ENCODE results near the gene LRRC4C. TPM values are rescaled to one million over a fixed set of nuclear protein-coding genes. Genes with fewer than 3 reads are reported as not detected.

The LRRC4C gene
- total and polyA plus RNA-seq, 2 donors (not counting 1 experiment from before 2014, with no cell fraction given) = under 0.01 to 0.02 TPM

DNA sequence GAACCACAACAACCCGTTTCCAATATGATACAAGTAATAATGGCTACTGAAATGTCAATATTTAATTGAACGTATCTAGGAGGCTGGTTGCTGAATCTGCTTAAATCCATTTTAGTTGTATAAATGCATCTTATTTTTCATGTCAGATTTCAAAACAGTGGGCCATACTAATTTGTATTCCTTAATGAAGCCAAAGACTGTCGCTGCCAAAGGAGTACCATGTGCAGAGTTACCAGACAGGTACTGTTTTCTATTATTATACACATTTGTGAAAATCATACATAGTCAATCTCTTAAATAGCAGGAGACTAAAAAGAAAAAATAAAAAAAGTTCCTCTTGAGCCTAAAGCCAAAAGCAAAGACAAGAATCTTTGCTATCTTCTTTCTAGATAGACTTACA is 632.3 kb downstream of the LRRC4C start:
- Histone ChIP-seq H3K36me3 (ENCODE audit: control insufficient read depth, insufficient read depth, low read length) (no peaks in the 10 kb centered on the region), H3K9ac (ENCODE audit: insufficient read depth, low read length) (no peak overlapping the region), H3K27me3 (ENCODE audit: control insufficient read depth, insufficient read depth, low read length) (no peaks in the 10 kb centered on the region), H2AFZ (ENCODE audit: low read length) (no peak overlapping the region), H3K27ac (ENCODE audit: insufficient read depth, low read length) (no peak overlapping the region), H3K4me3 (replicated peaks in 1 of 4; ENCODE audit: control extremely low read depth in 1 of 4, insufficient read depth in 1 of 4, low read depth in 3 of 4, low read length in 4 of 4) (no peak overlapping the region), H3K9me3 (ENCODE audit: control insufficient read depth, insufficient read depth, low read depth, low read length) (no peaks in the 10 kb centered on the region), H3K4me1 (ENCODE audit: control insufficient read depth, extremely low read depth, insufficient read depth, low read length) (no peaks in the 10 kb centered on the region), H3K79me2 (ENCODE audit: control insufficient read depth, insufficient read depth, low read length) (no peaks in the 10 kb centered on the region), H4K20me1 (ENCODE audit: control insufficient read depth, extremely low read depth, insufficient read depth, low read length) (no peaks in the 10 kb centered on the region), H3K4me2 (ENCODE audit: extremely low read depth, insufficient read depth, low read length) (no peak overlapping the region)
- TF ChIP-seq, protein P1, sequence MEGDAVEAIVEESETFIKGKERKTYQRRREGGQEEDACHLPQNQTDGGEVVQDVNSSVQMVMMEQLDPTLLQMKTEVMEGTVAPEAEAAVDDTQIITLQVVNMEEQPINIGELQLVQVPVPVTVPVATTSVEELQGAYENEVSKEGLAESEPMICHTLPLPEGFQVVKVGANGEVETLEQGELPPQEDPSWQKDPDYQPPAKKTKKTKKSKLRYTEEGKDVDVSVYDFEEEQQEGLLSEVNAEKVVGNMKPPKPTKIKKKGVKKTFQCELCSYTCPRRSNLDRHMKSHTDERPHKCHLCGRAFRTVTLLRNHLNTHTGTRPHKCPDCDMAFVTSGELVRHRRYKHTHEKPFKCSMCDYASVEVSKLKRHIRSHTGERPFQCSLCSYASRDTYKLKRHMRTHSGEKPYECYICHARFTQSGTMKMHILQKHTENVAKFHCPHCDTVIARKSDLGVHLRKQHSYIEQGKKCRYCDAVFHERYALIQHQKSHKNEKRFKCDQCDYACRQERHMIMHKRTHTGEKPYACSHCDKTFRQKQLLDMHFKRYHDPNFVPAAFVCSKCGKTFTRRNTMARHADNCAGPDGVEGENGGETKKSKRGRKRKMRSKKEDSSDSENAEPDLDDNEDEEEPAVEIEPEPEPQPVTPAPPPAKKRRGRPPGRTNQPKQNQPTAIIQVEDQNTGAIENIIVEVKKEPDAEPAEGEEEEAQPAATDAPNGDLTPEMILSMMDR (conservative IDR thresholded peaks at IDR 0.05 in 1 of 2, IDR thresholded peaks at IDR 0.05 in 1 of 2; ENCODE audit: low read depth in 1 of 2, low read length in 2 of 2) = no peak
- no peak for TF ChIP-seq EZH2 (IDR thresholded peaks at IDR 0.05; ENCODE audit: low read length, missing control alignments)
- DNase-seq (ENCODE audit: low read depth in 2 of 2) = no peak

GRCh38 chr11:40826601-40827000 is 632.9 kb downstream of the LRRC4C start:
- Histone ChIP-seq H3K4me2 (ENCODE audit: extremely low read depth, insufficient read depth, low read length) (no peak overlapping the region), H3K4me3 (replicated peaks in 1 of 4; ENCODE audit: control extremely low read depth in 1 of 4, insufficient read depth in 1 of 4, low read depth in 3 of 4, low read length in 4 of 4) (no peak overlapping the region), H3K27me3 (ENCODE audit: control insufficient read depth, insufficient read depth, low read length) (no peaks in the 10 kb centered on the region), H3K36me3 (ENCODE audit: control insufficient read depth, insufficient read depth, low read length) (no peaks in the 10 kb centered on the region), H3K4me1 (ENCODE audit: control insufficient read depth, extremely low read depth, insufficient read depth, low read length) (no peaks in the 10 kb centered on the region), H3K9ac (ENCODE audit: insufficient read depth, low read length) (no peak overlapping the region), H3K79me2 (ENCODE audit: control insufficient read depth, insufficient read depth, low read length) (no peaks in the 10 kb centered on the region), H4K20me1 (ENCODE audit: control insufficient read depth, extremely low read depth, insufficient read depth, low read length) (no peaks in the 10 kb centered on the region), H3K27ac (ENCODE audit: insufficient read depth, low read length) (no peak overlapping the region), H2AFZ (ENCODE audit: low read length) (no peak overlapping the region), H3K9me3 (ENCODE audit: control insufficient read depth, insufficient read depth, low read depth, low read length) (no peaks in the 10 kb centered on the region)
- no peak for DNase-seq (ENCODE audit: low read depth in 2 of 2)
- no peak for TF ChIP-seq EZH2 (IDR thresholded peaks at IDR 0.05; ENCODE audit: low read length, missing control alignments)
- TF ChIP-seq, protein P1 (conservative IDR thresholded peaks at IDR 0.05 in 1 of 2, IDR thresholded peaks at IDR 0.05 in 1 of 2; ENCODE audit: low read depth in 1 of 2, low read length in 2 of 2) = no peak

DNA sequence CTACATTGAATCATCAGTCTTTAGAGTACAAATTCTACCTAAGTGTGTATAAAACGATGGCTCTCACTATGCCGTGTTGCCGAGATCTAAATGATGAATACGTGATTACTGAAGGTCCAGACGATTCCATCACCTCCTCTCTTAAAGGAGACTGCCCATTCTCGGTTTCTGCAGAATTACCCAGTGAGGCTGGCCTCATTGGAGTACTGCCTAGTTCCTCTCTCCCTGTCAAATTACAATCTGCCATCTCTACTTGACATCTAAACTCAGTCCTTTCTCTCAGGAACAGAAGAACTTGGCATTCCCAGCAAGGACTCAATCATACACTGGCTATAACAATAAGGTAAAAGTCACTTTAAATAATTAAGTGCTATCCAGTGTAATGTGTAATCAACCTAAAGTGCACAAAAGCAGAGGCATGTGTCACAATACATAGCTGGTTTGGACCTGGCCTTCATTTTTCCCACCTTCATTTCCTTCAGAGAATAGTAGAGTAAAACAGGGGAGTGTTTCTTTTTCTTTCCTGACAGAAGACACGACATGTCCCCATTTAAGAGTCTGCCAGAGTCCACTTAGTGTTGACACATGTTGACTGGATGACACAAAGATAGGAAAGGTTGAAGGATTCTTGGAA is 634.1 kb downstream of the LRRC4C start:
- no peaks in the 10 kb centered on the region for H3K36me3 ChIP-seq (ENCODE audit: control insufficient read depth, insufficient read depth, low read length)
- no peaks in the 10 kb centered on the region for H4K20me1 ChIP-seq (ENCODE audit: control insufficient read depth, extremely low read depth, insufficient read depth, low read length)
- no peak overlapping the region for H3K27ac ChIP-seq (ENCODE audit: insufficient read depth, low read length)
- H3K4me1 ChIP-seq (ENCODE audit: control insufficient read depth, extremely low read depth, insufficient read depth, low read length) = no peaks in the 10 kb centered on the region
- no peaks in the 10 kb centered on the region for H3K27me3 ChIP-seq (ENCODE audit: control insufficient read depth, insufficient read depth, low read length)
- no peak overlapping the region for H3K4me3 ChIP-seq (replicated peaks in 1 of 4; ENCODE audit: control extremely low read depth in 1 of 4, insufficient read depth in 1 of 4, low read depth in 3 of 4, low read length in 4 of 4)
- no peak for TF ChIP-seq EZH2 (IDR thresholded peaks at IDR 0.05; ENCODE audit: low read length, missing control alignments)
- TF ChIP-seq, protein P1 (conservative IDR thresholded peaks at IDR 0.05 in 1 of 2, IDR thresholded peaks at IDR 0.05 in 1 of 2; ENCODE audit: low read depth in 1 of 2, low read length in 2 of 2) = no peak
- DNase-seq (ENCODE audit: low read depth in 2 of 2) = no peak
- H2AFZ ChIP-seq (ENCODE audit: low read length) = no peak overlapping the region
- H3K9me3 ChIP-seq (ENCODE audit: control insufficient read depth, insufficient read depth, low read depth, low read length) = no peaks in the 10 kb centered on the region
- no peaks in the 10 kb centered on the region for H3K79me2 ChIP-seq (ENCODE audit: control insufficient read depth, insufficient read depth, low read length)
- no peak overlapping the region for H3K9ac ChIP-seq (ENCODE audit: insufficient read depth, low read length)
- no peak overlapping the region for H3K4me2 ChIP-seq (ENCODE audit: extremely low read depth, insufficient read depth, low read length)

All from fibroblast of lung (primary cell).